HEK293T (cell line): Measurements from ENCODE around the gene KRTAP4-16.

Experiments
- ARNT ChIP-seq: fragments of 450-650 bp; IDR thresholded peaks from 2 replicates; pipeline ENCODE4 v1.6.1; 2017; ENCODE audit warnings: mild to moderate bottlenecking
- BHLHE40 ChIP-seq: fragments of 450-650 bp; IDR thresholded peaks from 2 replicates; pipeline ENCODE4 v1.6.1; 2016; ENCODE audit warnings: mild to moderate bottlenecking, moderate library complexity, borderline replicate concordance
- ELF4 ChIP-seq: fragments of 450-650 bp; IDR thresholded peaks from 2 replicates; pipeline ENCODE4 v1.6.1; 2017; ENCODE audit warnings: antibody characterized with exemption
- HDGF ChIP-seq: fragments of 450-650 bp; IDR thresholded peaks from 2 replicates; pipeline ENCODE4 v1.6.1; 2017; ENCODE audit warnings: antibody characterized with exemption, borderline replicate concordance
- SP1 ChIP-seq: fragments of 450-650 bp; IDR thresholded peaks from 2 replicates; pipeline ENCODE4 v1.6.1; 2017
- SUZ12 ChIP-seq: fragments of 450-650 bp; IDR thresholded peaks from 2 replicates; pipeline ENCODE4 v1.6.1; 2016; ENCODE audit warnings: mild to moderate bottlenecking
- ZNF384 ChIP-seq: fragments of 450-650 bp; IDR thresholded peaks from 2 replicates; pipeline ENCODE4 v1.6.1; 2016

GRCh38 chr17:41103896-41104295 lies 1.9 kb upstream of the KRTAP4-16 start:
- TF ChIP-seq SP1 (no peak), ARNT (no peak), ZNF384 (no peak), HDGF (no peak), BHLHE40 (no peak), ELF4 (no peak), SUZ12 (no peak)
